ENCODE measurements around the gene NFIB. TPM values are rescaled to one million over a fixed set of nuclear protein-coding genes. Genes with fewer than 3 reads are reported as not detected.

The NFIB gene
- total RNA-seq, 2 experiments from 2014 or later: not detected

DNA sequence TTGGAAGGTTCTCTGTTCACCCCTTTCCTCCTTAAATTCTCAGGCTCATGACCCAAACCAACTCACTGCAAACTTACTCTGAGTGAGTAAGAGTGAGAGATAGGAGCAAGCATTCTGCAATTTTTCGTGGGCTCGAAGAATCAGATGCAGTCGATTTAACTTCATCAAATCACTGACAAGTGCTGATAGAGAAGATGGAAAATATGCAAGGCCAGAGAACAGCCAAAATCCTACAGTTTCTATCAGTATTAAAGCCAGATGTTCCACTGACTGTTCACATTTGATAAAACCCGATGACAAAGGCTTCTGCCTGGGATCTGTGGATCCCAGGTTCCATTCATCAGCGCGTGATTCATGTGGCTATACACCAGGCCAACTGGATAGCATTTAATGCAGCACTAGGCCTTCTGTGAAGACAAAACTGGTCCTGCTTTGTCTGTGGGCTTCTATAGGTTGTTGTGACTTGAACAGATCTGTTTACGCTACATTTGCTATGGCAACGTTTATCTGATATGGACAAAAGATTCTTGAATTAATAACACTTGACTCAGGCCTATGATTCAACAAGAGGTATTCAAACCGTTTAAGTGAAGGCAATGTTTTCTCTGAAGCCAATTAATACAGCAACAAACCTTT is 251.2 kb downstream of the NFIB start:
- ChIA-PET POLR2A (no interaction called here), CTCF (no interaction called here)
- H3K27me3 Mint-ChIP-seq (ENCODE audit: low read depth): no peaks in the 10 kb centered on the region
- no peak overlapping the region for H3K27ac Mint-ChIP-seq
- H3K9me3 Mint-ChIP-seq (ENCODE audit: insufficient read depth): no peaks in the 10 kb centered on the region
- no peak for ATAC-seq
- no peaks in the 10 kb centered on the region for H3K36me3 Mint-ChIP-seq (ENCODE audit: low read depth)
- no peak for DNase-seq
- H3K4me3 Mint-ChIP-seq: no peak overlapping the region
- no peaks in the 10 kb centered on the region for H3K4me1 Mint-ChIP-seq (ENCODE audit: low read depth)

DNA sequence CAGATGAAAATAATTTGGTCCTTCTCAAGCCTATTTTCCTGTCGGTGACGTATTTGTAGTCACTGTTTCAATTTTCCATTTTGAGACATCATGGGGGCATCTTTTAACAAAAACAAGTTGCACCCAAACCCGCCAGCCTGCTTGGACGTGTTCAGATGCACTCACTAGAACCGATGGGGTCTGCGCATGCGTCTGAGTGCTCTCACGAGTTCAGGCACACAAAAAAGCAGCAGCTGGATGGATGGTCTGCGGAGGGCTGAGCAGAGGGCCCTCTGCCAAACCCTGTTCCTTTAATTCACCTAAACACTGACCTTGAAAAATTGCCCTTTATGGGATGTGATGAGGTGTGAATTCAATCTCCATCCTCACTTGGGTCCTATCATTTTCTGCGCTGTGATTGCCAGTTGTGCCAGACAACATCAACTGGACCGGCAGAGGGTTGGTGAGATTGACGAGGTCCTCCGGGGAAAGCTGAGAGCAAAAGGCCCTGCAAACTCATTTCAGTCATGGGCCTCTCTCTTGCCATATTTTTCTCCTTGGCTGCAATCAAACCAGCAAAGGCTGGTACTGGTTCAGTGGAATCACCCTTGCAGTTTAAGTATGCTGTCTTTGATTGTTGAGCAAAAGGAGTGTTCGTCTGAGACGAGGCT is 251.9 kb downstream of the NFIB start:
- Mint-ChIP-seq H3K4me1 (ENCODE audit: low read depth) (no peaks in the 10 kb centered on the region), H3K9me3 (ENCODE audit: insufficient read depth) (no peaks in the 10 kb centered on the region), H3K36me3 (ENCODE audit: low read depth) (no peaks in the 10 kb centered on the region), H3K27me3 (ENCODE audit: low read depth) (no peaks in the 10 kb centered on the region), H3K27ac (no peak overlapping the region), H3K4me3 (no peak overlapping the region)
- ATAC-seq (no peak), DNase-seq (no peak)
- POLR2A ChIA-PET: no interaction called here
- CTCF ChIA-PET: no interaction called here

DNA sequence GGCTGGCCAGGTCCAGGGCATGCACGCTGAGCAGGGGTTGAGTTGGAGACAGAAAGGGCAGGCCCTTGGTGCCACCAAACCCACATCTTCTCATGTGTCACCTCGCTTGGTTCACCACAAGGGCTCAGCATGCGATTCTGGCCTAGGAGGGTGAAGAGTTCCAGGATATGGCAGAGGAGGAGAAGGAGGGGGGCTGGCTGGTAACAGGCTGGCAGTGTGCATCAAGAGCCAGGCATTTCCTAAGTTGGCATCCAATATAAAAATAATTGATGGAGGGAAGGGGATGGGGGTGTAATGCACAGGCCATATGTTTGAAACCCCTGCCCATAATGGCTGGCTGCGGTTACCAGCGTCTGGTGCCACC is 255.6 kb downstream of the NFIB start:
- DNase-seq (no peak), ATAC-seq (no peak)
- no peaks in the 10 kb centered on the region for H3K36me3 Mint-ChIP-seq (ENCODE audit: low read depth)
- no peaks in the 10 kb centered on the region for H3K4me1 Mint-ChIP-seq (ENCODE audit: low read depth)
- POLR2A ChIA-PET: no interaction called here
- no peak overlapping the region for H3K27ac Mint-ChIP-seq
- CTCF ChIA-PET: no interaction called here
- no peaks in the 10 kb centered on the region for H3K27me3 Mint-ChIP-seq (ENCODE audit: low read depth)
- no peaks in the 10 kb centered on the region for H3K9me3 Mint-ChIP-seq (ENCODE audit: insufficient read depth)
- no peak overlapping the region for H3K4me3 Mint-ChIP-seq

DNA sequence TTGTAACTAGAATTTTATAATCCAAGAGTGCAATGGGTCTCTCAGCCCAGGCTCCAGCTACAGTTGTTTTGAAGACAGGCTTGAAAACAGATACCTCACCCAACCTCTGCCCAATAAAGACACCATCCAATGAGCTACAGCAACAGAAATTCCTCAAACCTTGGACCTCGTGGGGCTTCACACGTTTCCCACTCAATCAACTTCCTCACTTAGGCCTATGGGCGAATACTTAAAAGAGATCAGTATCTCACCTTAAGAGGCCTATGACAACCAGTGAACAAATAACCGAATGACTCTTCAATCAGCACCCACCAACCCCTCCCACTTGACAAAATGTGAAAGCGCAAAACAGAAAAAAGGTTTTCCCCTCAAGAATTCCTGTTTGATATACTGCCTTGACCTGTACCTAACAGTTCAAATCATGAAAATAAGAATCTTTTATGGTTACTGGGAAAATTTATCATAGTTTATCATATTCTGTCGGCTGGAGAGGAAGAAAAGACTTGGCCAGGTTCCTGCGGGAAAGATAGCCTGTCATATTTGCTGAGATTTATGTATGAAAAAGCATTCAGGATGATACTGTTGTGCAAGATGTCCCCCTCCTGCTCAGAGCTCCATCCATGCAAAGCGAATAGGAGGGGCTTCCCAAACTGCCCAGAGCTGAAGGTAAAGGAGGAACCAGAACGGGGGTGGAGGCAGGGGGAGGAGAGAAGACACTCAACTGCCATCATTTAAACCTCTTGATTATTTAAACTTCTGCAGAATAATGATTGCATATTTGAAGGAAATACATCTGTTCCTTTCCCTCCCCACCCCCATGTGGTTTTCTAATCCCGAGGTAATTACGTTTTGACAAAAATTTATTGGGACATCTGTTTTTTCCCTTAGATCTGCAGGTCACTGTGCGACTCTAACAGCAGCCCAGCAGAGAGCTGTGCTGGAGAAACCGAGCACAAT is 256.3 kb downstream of the NFIB start:
- CTCF ChIA-PET: no interaction called here
- DNase-seq (no peak), ATAC-seq (no peak)
- Mint-ChIP-seq H3K36me3 (ENCODE audit: low read depth) (no peaks in the 10 kb centered on the region), H3K4me3 (no peak overlapping the region), H3K27me3 (ENCODE audit: low read depth) (no peaks in the 10 kb centered on the region), H3K4me1 (ENCODE audit: low read depth) (no peaks in the 10 kb centered on the region), H3K27ac (no peak overlapping the region), H3K9me3 (ENCODE audit: insufficient read depth) (no peaks in the 10 kb centered on the region)
- POLR2A ChIA-PET: no interaction called here

DNA sequence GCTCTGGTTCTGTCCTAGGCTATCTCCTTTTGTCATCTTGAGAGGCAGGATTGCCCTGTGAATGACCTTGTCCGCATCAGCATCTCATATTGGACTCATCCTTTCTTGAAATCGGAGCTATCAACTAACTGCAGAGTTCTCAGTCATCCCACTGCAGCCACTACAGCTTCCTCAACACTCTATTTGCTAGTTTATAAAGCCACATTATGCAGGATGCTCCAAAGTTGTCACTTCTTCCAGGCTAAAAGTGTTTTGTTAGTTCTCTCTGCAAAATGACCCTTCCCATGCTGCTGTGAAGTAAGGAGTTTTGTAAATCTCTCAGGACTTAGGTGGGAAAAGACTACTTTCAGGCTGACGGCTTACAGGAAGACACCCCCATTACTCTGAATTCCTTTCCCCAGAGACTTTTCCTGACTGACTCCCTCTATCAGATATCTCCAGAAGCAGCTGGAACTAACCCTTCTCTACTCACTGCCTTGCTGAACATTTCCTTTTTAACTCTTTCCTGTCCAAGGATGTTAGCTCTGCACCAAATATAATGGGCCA is 257.6 kb downstream of the NFIB start:
- peaks cover 7% of the 10 kb centered on the region for H3K9me3 Mint-ChIP-seq (ENCODE audit: insufficient read depth)
- no peak overlapping the region for H3K4me3 Mint-ChIP-seq
- H3K36me3 Mint-ChIP-seq (ENCODE audit: low read depth): no peaks in the 10 kb centered on the region
- no peak for ATAC-seq
- ChIA-PET POLR2A (no interaction called here), CTCF (no interaction called here)
- H3K4me1 Mint-ChIP-seq (ENCODE audit: low read depth): no peaks in the 10 kb centered on the region
- no peak overlapping the region for H3K27ac Mint-ChIP-seq
- DNase-seq: no peak
- no peaks in the 10 kb centered on the region for H3K27me3 Mint-ChIP-seq (ENCODE audit: low read depth)

DNA sequence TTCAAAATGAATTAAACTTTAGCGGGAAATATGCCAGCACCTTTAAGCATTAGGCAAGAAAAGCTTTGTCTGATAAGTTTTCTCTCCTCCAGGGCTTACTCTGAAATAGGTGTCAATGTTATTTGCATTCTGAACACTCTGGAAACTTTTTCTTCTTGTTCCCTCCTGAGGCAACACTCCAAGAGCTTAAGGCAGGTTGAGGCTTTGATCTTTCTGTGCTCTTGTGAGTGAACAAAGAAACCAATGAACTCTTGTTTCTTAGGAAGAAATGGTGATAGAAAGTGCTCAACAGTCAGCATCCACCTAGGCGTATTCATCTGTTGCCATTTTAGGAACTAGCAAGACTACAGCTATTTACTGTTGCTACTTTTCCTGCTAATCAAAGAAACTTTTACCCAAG is 259.8 kb downstream of the NFIB start:
- Mint-ChIP-seq H3K27ac (no peak overlapping the region), H3K9me3 (ENCODE audit: insufficient read depth) (peaks cover 7% of the 10 kb centered on the region), H3K4me3 (no peak overlapping the region), H3K27me3 (ENCODE audit: low read depth) (no peaks in the 10 kb centered on the region), H3K4me1 (ENCODE audit: low read depth) (no peaks in the 10 kb centered on the region), H3K36me3 (ENCODE audit: low read depth) (no peaks in the 10 kb centered on the region)
- DNase-seq: no peak
- CTCF ChIA-PET: no interaction called here
- POLR2A ChIA-PET: no interaction called here
- no peak for ATAC-seq

DNA sequence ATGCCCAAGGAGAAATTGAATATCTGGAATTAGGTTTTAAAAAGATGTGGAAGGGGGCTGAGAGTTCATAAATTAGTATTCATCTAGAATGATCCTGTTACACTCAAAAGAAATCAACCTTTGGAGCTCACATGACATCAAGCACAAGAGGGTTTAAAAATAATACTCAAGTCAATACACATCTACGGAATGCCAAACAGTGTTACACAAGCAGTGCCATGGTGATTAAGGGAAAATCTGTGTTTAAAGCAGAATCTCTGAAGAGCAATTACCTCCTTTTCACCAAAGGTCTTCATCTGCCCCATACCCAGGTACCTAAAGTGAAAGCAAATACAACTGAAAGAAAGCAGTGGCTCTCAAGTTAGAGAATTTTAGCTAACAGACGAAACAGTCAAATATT is 261.6 kb downstream of the NFIB start:
- no peaks in the 10 kb centered on the region for H3K36me3 Mint-ChIP-seq (ENCODE audit: low read depth)
- no peak overlapping the region for H3K4me3 Mint-ChIP-seq
- peaks cover 10% of the 10 kb centered on the region for H3K9me3 Mint-ChIP-seq (ENCODE audit: insufficient read depth)
- ChIA-PET CTCF (no interaction called here), POLR2A (no interaction called here)
- DNase-seq (no peak), ATAC-seq (no peak)
- H3K27ac Mint-ChIP-seq: no peak overlapping the region
- no peaks in the 10 kb centered on the region for H3K27me3 Mint-ChIP-seq (ENCODE audit: low read depth)
- H3K4me1 Mint-ChIP-seq (ENCODE audit: low read depth): no peaks in the 10 kb centered on the region

DNA sequence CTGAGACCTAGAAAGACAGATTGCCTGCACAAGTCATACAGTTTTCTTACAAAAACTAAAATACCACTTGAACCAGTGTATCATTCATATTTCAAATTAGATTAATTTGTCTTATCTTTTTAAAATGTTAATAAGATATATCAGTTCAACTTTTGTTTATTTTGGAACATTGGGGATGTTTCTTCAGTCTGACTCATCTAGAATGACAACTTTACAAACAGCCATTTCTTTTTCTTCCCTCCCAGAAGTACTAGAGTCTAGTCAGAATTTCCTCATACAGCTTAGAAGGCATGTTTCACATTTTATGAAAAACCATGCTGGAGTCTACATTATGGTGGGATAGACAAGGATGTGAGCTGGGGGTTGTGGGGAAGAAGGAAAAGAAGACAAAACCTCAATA is 262.5 kb downstream of the NFIB start:
- H3K27me3 Mint-ChIP-seq (ENCODE audit: low read depth): no peaks in the 10 kb centered on the region
- no peak overlapping the region for H3K27ac Mint-ChIP-seq
- ChIA-PET CTCF (no interaction called here), POLR2A (no interaction called here)
- DNase-seq (no peak), ATAC-seq (no peak)
- peaks cover 10% of the 10 kb centered on the region for H3K9me3 Mint-ChIP-seq (ENCODE audit: insufficient read depth)
- H3K4me1 Mint-ChIP-seq (ENCODE audit: low read depth): no peaks in the 10 kb centered on the region
- H3K4me3 Mint-ChIP-seq: no peak overlapping the region
- no peaks in the 10 kb centered on the region for H3K36me3 Mint-ChIP-seq (ENCODE audit: low read depth)

DNA sequence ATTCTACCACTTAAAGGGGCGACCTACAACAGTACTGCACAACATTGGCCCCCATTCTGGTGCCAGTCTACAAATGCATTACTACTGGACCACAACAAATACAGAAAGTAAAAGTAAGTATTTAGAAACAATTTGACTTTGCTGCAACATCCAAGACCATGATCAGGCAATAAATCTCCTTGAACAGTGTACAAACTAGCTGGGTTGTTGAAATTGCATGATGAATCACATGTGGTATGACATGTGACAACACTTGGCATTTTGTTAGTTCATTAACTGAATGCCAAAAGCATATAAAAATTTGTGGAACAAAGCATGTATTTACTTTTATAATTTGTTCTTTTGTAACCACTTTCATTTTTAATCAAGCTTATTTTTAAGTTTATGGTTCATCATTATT is 270.5 kb downstream of the NFIB start:
- H3K4me1 Mint-ChIP-seq (ENCODE audit: low read depth): no peaks in the 10 kb centered on the region
- DNase-seq: no peak
- no peak overlapping the region for H3K4me3 Mint-ChIP-seq
- no peaks in the 10 kb centered on the region for H3K9me3 Mint-ChIP-seq (ENCODE audit: insufficient read depth)
- ATAC-seq: no peak
- ChIA-PET CTCF (no interaction called here), POLR2A (no interaction called here)
- no peaks in the 10 kb centered on the region for H3K36me3 Mint-ChIP-seq (ENCODE audit: low read depth)
- H3K27me3 Mint-ChIP-seq (ENCODE audit: low read depth): no peaks in the 10 kb centered on the region
- H3K27ac Mint-ChIP-seq: no peak overlapping the region

DNA sequence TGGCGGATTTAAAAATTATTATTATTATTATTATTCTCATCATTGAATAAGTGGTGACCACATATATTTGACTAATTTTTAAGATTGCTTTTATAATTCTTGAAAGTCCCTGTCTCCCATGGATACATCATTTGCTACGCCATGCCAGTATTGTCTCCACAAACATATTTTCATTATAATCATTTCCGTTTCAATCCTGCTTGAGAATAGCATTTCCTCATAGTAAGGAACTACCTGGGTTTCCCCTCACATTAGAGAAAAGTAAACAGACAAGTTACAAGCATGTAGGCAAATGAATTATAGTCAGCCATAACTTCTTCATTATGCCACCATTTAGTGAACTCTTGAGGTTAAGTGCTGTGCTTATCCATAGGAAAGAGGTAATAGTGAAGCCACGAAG is 276.6 kb downstream of the NFIB start:
- Mint-ChIP-seq H3K4me3 (no peak overlapping the region), H3K36me3 (ENCODE audit: low read depth) (no peaks in the 10 kb centered on the region), H3K27me3 (ENCODE audit: low read depth) (no peaks in the 10 kb centered on the region), H3K4me1 (ENCODE audit: low read depth) (no peaks in the 10 kb centered on the region), H3K9me3 (ENCODE audit: insufficient read depth) (no peaks in the 10 kb centered on the region), H3K27ac (no peak overlapping the region)
- POLR2A ChIA-PET: no interaction called here
- DNase-seq (no peak), ATAC-seq (no peak)
- CTCF ChIA-PET: no interaction called here

DNA sequence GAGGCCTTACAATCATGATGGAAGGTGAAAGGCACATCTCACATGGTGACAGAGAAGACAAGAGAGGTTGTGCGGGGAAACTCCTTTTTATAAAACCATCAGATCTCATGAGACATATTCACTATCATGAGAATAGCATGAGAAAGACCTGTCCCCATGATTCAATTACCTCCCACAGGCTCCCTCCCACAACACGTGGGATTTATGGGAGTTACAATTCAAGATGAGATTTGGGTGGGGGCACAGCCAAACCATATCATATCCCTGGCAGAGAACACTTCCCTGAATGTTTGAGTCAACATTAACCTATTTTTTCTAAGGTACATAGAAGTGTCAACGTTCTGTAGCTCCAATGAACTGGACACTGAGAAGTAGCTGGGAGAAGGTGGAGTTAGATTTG is 280.9 kb downstream of the NFIB start:
- H3K4me3 Mint-ChIP-seq: no peak overlapping the region
- ATAC-seq (no peak), DNase-seq (no peak)
- H3K4me1 Mint-ChIP-seq (ENCODE audit: low read depth): no peaks in the 10 kb centered on the region
- POLR2A ChIA-PET: no interaction called here
- no peaks in the 10 kb centered on the region for H3K27me3 Mint-ChIP-seq (ENCODE audit: low read depth)
- no peaks in the 10 kb centered on the region for H3K36me3 Mint-ChIP-seq (ENCODE audit: low read depth)
- CTCF ChIA-PET: no interaction called here
- no peaks in the 10 kb centered on the region for H3K9me3 Mint-ChIP-seq (ENCODE audit: insufficient read depth)
- H3K27ac Mint-ChIP-seq: no peak overlapping the region
